GM18867 (cell line): Measurements from ENCODE around the gene CPAMD8.
A peak's percentile ranks its signal among the peaks of the same experiment; 100 is the strongest.

Experiments used
- ATAC-seq: cut with Tn5 transposase; IDR thresholded peaks from one replicate; pipeline ENCODE4 v1.9.1; 2021; ENCODE audit warnings: mild to moderate bottlenecking, moderate library complexity; ENCODE audit not compliant: unreplicated experiment

The CPAMD8 gene

DNA sequence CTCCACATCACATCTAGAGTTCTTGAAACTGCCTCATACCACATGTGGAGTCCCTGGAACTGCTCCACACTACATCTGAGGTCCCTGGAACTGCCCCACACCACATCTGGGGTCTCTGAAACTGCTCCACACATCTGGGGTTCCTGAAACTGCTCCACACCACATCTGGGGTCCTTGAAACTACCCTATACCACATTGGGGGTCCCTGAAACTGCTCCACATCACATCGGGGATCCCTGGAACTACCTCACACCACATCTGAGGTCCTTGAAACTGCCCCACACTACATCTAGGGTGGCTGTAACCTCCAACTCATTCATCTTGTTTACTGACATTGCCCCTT is 104.0 kb downstream of the CPAMD8 start:
- ATAC-seq = no peak

DNA sequence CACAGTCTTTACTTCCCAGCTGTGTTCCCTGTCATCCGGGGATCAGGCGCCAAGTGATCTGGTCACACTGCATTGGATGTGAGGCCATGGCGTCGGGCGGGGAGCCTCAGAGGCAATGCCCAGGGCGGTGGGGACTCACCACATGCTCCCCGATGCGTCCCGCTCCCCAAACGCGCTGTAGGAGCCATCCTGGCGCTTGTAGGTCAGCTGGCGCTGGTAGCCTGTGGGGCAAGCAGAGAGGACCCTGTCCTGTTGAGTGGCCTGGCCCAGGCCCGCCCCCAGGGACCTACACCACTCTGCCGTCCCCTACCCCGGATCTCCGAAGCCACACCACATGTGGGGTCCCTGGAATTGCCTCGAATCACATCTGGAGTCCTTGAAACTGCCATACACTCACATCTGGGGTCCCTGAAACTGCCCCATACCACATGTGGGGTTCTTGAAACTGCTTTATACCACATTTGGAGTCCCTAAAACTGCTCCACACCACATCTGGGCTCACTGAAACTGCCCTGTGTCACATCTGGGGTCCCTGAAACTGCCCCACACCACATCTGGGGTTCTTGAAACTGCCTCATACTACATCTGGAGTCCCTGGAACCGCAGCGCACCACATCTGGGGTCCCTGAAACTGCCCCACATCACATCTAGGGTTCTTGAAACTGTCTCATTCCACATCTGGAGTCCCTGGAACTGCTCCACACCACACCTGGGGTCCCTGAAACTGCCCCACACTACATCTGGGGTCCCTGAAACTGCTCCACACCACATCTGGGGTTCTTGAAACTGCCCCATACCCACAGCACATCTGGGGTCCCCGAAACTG is 104.6 kb downstream of the CPAMD8 start:
- no peak for ATAC-seq

GRCh38 chr19:16920816-16921529 is 105.6 kb downstream of the CPAMD8 start:
- ATAC-seq = no peak

DNA sequence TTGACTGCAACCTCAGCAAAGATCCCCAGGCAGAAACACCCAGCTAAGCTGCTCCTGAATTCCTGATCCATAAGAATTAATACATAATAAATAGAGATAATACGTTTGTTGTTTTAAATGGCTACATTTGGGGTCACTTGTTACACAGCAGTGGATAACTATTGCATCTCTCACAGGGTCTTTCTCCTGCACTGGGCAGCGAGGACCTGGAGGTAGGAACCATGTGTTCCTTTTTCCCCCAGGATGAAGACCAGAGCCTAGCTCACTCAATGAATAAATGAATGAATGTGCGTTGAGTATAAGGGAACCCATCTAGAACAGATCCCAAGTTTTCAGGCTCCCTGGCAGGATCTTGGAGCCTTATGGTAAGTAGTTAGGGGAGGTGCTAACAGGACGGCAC is 107.1 kb downstream of the CPAMD8 start:
- no peak for ATAC-seq

DNA sequence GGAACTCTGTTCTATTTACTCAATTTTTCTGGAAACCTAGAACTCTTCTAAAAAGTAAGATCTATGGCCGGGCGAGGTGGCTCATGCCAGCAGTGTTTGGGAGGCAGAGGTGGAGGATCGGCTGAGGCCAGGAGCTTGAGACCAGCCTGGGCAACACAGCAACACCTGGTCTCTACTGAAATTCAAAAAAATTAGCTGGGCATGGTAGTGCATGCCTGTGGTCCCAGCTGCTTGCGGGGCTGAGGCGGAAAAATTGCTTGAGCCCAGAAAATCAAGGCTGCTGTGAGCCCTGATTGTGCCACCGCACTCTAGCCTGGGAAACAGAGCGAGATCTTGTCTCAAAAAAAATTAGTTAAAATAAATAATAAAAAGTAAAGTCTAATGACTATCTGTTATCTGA is 109.2 kb downstream of the CPAMD8 start:
- ATAC-seq = no peak

- ATAC-seq = no peak
Measured at GRCh38 chr19:16915734-16916133, 110.9 kb downstream of the CPAMD8 start.

GRCh38 chr19:16915135-16915534 is 111.5 kb downstream of the CPAMD8 start:
- no peak for ATAC-seq

- ATAC-seq = no peak
Measured at GRCh38 chr19:16914421-16914820, 112.2 kb downstream of the CPAMD8 start.

- ATAC-seq = no peak
Measured at GRCh38 chr19:16912780-16913179, 113.8 kb downstream of the CPAMD8 start.

GRCh38 chr19:16911046-16911445 is 115.6 kb downstream of the CPAMD8 start:
- ATAC-seq = no peak

GRCh38 chr19:16908759-16909158 is 117.9 kb downstream of the CPAMD8 start:
- ATAC-seq = no peak

- ATAC-seq = no peak
Measured at GRCh38 chr19:16904599-16904998, 122.0 kb downstream of the CPAMD8 start.

DNA sequence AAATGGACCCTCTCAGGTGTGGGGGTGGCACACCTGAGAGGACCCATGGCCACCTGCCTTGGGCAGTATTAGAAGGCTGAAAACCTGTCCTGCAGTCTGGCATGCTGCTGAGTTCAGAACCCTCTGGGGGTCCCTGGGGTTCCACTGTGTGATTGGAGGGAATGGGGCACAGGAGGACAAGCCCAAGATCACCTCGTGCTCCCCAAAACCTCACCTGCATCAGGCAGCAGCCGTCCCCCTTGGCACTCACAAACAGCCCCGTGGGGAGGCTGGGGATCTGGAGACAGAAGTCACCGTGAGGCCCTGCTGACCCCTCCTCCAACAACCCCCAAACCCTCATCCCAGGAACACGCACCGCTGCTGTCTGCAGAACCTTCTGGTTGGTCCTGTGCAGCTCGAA is 123.3 kb downstream of the CPAMD8 start:
- ATAC-seq = no peak

GRCh38 chr19:16902545-16902944 is 124.1 kb downstream of the CPAMD8 start:
- ATAC-seq = no peak

- ATAC-seq = no peak
Measured at GRCh38 chr19:16901491-16902175, 125.0 kb downstream of the CPAMD8 start.

GRCh38 chr19:16899566-16900075 is 127.0 kb downstream of the CPAMD8 start:
- no peak for ATAC-seq

DNA sequence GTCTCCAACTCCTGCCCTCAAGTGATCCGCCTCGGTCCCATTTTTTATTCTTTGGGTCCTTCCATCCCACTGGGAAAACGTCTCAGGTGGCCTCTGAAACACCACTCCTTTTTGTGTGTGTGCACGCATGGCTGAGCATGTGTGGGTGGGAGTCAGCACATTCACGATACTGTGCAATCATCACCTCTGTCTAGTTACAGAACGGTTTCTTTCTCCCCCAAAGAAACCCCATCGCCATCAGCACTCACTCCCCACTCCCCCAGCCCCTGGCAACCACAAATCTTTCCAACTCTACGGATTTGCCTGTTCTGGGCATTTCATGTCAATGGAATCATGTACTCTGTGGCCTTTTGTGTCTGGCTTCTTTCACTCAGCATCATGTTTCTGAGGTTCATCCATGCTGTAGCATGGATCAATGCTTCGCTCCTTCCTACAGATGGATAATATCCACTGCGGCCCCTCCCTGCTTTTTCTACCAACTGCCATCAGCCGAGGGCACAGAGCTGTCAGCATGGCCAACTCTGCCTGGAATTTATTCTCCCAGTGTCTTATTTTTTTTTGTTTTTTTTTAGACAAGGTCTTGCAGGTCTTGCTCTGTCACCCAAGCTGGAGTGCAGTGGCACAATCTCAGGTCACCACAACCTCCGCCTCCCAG is 128.1 kb downstream of the CPAMD8 start:
- no peak for ATAC-seq

DNA sequence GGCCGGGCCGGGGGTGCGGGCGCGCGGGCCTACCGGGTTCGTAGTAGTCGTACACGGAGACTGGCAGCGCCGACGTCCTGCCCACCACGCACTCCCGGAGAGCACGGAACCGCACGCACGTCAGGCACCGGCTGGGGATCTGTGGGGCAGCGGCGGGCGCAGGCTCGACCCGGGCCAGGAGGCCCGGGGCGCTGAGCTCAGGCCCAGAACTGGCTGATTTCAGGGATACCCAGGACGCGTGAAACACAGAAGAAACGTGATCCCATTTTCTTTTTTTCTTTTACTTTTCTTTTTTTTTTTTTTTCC is 128.8 kb downstream of the CPAMD8 start:
- ATAC-seq = no peak

DNA sequence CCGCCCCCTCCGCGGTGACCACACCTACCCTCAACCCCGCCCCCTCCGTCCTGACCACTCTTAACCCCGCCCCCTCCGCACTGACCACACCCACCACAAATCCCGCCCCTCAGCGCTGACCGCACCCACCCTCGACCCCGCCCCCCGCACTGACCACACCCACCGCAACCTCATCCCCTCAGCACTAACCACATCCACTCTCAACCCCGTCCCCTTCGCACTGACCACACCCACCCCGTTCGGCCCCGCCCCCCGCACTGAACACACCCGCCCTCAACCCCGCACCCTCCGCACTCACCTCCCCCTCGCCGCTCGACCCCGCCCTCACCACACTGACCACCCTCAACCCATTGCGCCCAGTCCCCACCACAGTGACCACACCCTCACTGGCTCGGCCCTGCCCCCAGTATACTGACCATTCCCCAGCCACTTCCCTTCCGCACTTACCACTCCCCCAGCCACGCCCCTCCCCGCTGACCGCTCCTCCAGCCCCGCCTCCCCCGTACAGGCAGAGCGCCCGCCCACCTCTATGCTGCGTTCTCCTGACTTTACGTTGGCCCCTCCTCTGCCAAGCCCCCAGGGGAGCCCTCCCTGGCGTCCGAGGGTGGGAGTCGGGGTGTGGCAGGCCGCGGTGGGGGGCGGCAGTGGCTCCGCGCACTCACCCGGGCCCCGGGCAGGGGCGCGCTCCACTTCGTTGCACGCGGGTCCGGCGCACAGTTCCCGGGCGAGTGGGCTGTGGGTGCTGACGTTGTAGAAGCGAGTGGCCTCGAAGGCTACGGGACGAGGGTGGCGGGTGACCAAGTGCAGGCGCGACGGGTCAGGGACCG is 129.4 kb downstream of the CPAMD8 start:
- ATAC-seq = peak; percentile 60
